Measurements from ENCODE around the gene CCDC181. TPM values are rescaled to one million over a fixed set of nuclear protein-coding genes. Genes with fewer than 3 reads are reported as not detected.

Gene CCDC181
- total RNA-seq, 4 donors from 2014 or later = 0.80 to 1.2 TPM; not detected in 2

- intact Hi-C loops (cut with DNase I; ENCODE audit: low total_unique reads) = no loop called here
- no peak for ATAC-seq
- Histone ChIP-seq H3K4me1 (peaks cover 0 to 8% of the 10 kb centered on the region in 2 donors), H3K9me3 (no peaks in the 10 kb centered on the region), H3K27me3 (no peaks in the 10 kb centered on the region), H3K4me3 (no peak overlapping the region), H3K27ac (peak overlapping the region in 1 of 4 donors; percentile 13), H3K36me3 (peaks cover 1 to 62% of the 10 kb centered on the region in 2 donors)
- TF ChIP-seq CTCF (IDR thresholded peaks at IDR 0.05 in 4 of 5, conservative IDR thresholded peaks at IDR 0.05 in 1 of 5) (no peak), POLR2A (IDR thresholded peaks at IDR 0.05) (no peak)
- in situ Hi-C loops (cut with MboI; ENCODE audit: low sequenced_read_pairs in 4 of 4) = loop anchor here in 1 of 4 donors (10.0 kb wide), 1 partner anchor 62 kb away; no protein-coding TSS in a partner anchor
- no peak for DNase-seq
These were observed 45.5 kb upstream of the CCDC181 start for GRCh38 chr1:169472738-169473137.

- Histone ChIP-seq H3K27ac (no peak overlapping the region), H3K4me1 (peaks cover 0 to 4% of the 10 kb centered on the region in 2 donors), H3K4me3 (no peak overlapping the region), H3K36me3 (peaks cover 5 to 72% of the 10 kb centered on the region in 2 donors), H3K27me3 (no peaks in the 10 kb centered on the region), H3K9me3 (no peaks in the 10 kb centered on the region)
- in situ Hi-C loops (cut with MboI; ENCODE audit: low sequenced_read_pairs in 4 of 4) = no loop called here
- intact Hi-C loops (cut with DNase I; ENCODE audit: low total_unique reads) = loop anchor here (5.0 kb wide), 1 partner anchor 38 kb away; no protein-coding TSS in a partner anchor
- ATAC-seq (no peak), DNase-seq (no peak)
- TF ChIP-seq POLR2A (IDR thresholded peaks at IDR 0.05) (no peak), CTCF (IDR thresholded peaks at IDR 0.05 in 4 of 5, conservative IDR thresholded peaks at IDR 0.05 in 1 of 5) (no peak)
These were observed 41.7 kb upstream of the CCDC181 start for GRCh38 chr1:169468982-169469381.

GRCh38 chr1:169466259-169467230 lies 39.3 kb upstream of the CCDC181 start:
- intact Hi-C loops (cut with DNase I; ENCODE audit: low total_unique reads) = loop anchor here (2.0 to 5.0 kb wide), 2 partner anchors 41 to 80 kb away; no protein-coding TSS in a partner anchor
- in situ Hi-C loops (cut with MboI; ENCODE audit: low sequenced_read_pairs in 4 of 4) = no loop called here
- no peak overlapping the region for H3K4me3 ChIP-seq
- peaks cover 0 to 4% of the 10 kb centered on the region in 2 donors for H3K4me1 ChIP-seq
- no peak for ATAC-seq
- no peak overlapping the region for H3K27ac ChIP-seq
- no peaks in the 10 kb centered on the region for H3K27me3 ChIP-seq
- TF ChIP-seq CTCF (IDR thresholded peaks at IDR 0.05 in 4 of 5, conservative IDR thresholded peaks at IDR 0.05 in 1 of 5) = peak in 3 of 5 experiments; percentile 15 to 31 (median 25)
- no peak for TF ChIP-seq POLR2A (IDR thresholded peaks at IDR 0.05)
- no peak for DNase-seq
- peaks cover 5 to 71% of the 10 kb centered on the region in 2 donors for H3K36me3 ChIP-seq
- H3K9me3 ChIP-seq = no peaks in the 10 kb centered on the region

GRCh38 chr1:169465281-169465680 lies 38.0 kb upstream of the CCDC181 start:
- no peak for DNase-seq
- Histone ChIP-seq H3K27ac (no peak overlapping the region), H3K36me3 (peaks cover 5 to 60% of the 10 kb centered on the region in 2 donors), H3K27me3 (no peaks in the 10 kb centered on the region), H3K9me3 (no peaks in the 10 kb centered on the region), H3K4me1 (peaks cover 0 to 4% of the 10 kb centered on the region in 2 donors), H3K4me3 (no peak overlapping the region)
- intact Hi-C loops (cut with DNase I; ENCODE audit: low total_unique reads) (loop anchor here (5.0 kb wide), 1 partner anchor 42 kb away; no protein-coding TSS in a partner anchor), in situ Hi-C loops (cut with MboI; ENCODE audit: low sequenced_read_pairs in 4 of 4) (no loop called here)
- TF ChIP-seq POLR2A (IDR thresholded peaks at IDR 0.05) = no peak
- no peak for TF ChIP-seq CTCF (IDR thresholded peaks at IDR 0.05 in 4 of 5, conservative IDR thresholded peaks at IDR 0.05 in 1 of 5)
- no peak for ATAC-seq

Data from gastrocnemius medialis (tissue), 4 donors.